KOPT-K1 (cell line): ENCODE data around the gene RGS7.
"Not testable (repeated sequence)": the region's sequence is repeated elsewhere in the genome, so short reads cannot be mapped to it uniquely, and the experiment has no call there.

Source experiments
- H3K27ac ChIP-seq: fragments of 200-600 bp; sonication (generic); 2 replicates; pipeline ENCODE4 v1.5.1; 2016; ENCODE audit warnings: antibody characterized with exemption, mild to moderate bottlenecking, low read depth, low read length; ENCODE audit not compliant: poor library complexity, severe bottlenecking
- H3K36me3 ChIP-seq: fragments of 200-600 bp; sonication (generic); 2 replicates; pipeline ENCODE4 v1.5.1; 2017; ENCODE audit warnings: antibody characterized with exemption, mild to moderate bottlenecking, low read length, moderate library complexity; ENCODE audit not compliant: insufficient read depth
- H3K9me3 ChIP-seq: fragments of 200-600 bp; sonication (generic); 2 replicates; pipeline ENCODE4 v1.5.1; 2017; ENCODE audit warnings: antibody characterized with exemption, low read length, mild to moderate bottlenecking; ENCODE audit not compliant: insufficient read depth, poor library complexity, severe bottlenecking

The RGS7 gene

DNA sequence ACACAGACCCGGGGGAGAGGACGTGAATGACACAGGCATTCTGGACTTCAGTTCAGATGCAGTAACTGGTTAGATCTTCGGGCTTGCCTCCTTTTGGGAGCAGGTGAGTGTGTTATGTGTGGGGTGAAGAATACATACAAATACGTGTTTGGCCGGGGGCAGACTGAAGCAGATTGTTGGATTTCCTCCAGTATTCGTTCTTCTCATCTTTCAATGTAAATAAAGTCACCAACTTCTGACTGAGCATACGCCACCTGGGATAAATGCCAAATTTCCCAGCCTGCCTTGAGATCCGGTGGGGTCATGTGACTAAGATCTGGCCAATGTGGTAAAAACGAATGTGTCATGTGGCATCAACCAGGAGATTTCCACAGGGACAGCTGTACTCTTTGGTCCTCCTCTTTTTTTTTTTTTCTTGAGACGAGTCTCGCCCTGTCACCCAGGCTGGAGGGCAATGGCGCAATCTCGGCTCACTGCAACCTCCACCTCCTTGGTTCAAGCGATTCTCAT is 189.8 kb downstream of the RGS7 start:
- no peaks in the 10 kb centered on the region for H3K9me3 ChIP-seq
- H3K27ac ChIP-seq, result no peak overlapping the region
- H3K36me3 ChIP-seq, result no peaks in the 10 kb centered on the region

DNA sequence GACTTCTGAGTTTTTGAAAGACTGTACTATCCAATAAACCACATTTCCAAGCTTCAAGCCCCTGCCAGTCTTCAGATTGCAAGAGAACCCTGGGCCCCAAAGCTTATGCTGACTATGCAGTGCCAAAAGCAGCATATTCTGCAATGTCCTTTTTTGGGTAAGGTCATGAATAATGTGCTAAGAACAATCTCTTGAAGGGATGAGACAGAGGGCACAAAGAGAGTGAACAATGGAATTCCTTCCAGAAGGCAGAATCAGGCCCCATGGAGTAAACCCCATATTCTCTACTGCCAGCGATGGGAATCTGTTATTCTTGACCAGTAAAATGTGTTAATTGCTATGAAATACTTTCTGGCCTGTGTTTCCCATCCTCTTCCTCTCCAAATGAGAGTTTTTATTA is 190.4 kb downstream of the RGS7 start:
- no peaks in the 10 kb centered on the region for H3K9me3 ChIP-seq
- no peaks in the 10 kb centered on the region for H3K36me3 ChIP-seq

DNA sequence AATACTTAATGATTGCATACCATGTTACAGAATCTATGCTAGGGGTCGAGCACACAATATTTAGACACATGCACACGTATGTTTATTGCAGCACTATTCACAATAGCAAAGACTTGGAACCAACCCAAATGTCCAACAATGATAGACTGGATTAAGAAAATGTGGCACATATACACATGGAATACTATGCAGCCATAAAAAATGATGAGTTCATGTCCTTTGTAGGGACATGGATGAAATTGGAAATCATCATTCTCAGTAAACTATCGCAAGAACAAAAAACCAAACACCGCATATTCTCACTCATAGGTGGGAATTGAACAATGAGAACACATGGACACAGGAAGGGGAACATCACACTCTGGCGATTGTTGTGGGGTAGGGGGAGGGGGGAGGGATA is 191.7 kb downstream of the RGS7 start:
- H3K27ac ChIP-seq, H3K36me3 ChIP-seq, H3K9me3 ChIP-seq: not testable (repeated sequence)

More for the DNA sequence above, 190.4 kb downstream of the RGS7 start:
- no peak overlapping the region for H3K27ac ChIP-seq

DNA sequence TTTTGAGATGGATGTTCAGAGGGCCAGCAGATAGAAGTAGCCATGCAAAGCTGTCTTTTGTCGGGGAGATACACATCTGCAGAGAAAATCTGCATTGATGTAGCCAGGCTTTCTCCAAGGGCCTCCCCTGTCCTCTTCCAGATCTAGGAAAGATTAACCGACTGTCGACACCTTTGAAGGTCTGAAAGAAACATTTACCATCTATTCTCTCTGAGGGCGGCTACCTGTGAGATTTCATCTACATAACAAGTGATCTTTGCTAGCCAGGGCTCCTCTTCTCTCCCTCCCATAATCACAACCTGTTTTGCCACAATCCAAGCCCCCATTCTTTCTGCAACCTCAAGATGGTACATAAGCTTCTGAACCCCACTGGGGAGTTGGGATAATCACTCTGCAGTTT is 193.6 kb downstream of the RGS7 start:
- no peaks in the 10 kb centered on the region for H3K36me3 ChIP-seq
- H3K9me3 ChIP-seq, result no peaks in the 10 kb centered on the region
- H3K27ac ChIP-seq, result no peak overlapping the region

DNA sequence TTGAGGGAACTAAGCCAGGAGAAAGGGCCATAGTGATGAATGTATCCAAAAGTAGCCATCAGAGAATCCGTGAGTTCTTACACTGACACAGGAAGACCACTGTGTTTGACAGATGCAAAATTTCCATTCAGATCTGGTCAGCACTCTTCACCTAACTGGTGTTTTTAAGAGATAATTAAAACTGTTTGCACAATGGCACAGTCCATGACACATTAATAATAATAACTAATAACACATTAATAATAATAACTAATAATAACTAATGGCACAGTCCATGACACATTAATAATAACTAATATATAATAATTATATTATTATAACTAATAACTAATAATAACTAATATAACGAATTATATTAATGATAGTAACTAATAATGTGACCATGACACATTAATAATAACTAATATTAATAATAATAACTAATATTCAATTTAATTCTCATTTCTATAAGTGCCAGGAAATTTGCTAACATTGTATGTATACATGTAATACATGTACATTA is 195.8 kb downstream of the RGS7 start:
- no peaks in the 10 kb centered on the region for H3K9me3 ChIP-seq
- no peak overlapping the region for H3K27ac ChIP-seq
- H3K36me3 ChIP-seq, result no peaks in the 10 kb centered on the region

DNA sequence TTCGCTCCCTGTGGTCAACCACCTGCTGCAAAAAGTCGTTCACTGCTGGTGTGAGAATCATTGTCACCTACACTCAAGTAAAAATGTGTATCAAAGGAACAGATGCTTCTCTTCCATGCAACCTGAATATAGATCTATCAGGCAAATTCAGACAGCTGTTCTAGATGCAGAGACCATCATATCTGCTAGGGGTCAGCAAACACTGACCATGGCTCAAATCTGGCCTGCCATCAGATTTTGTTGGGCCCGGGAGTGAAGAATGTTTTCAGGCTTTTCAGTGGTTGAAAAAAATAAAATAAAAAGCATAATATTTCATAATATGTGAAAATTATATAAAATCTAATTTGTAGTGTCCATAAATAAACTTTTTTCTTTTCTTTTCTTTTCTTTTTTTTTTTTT is 199.6 kb downstream of the RGS7 start:
- Histone ChIP-seq H3K27ac (no peak overlapping the region), H3K9me3 (no peaks in the 10 kb centered on the region), H3K36me3 (no peaks in the 10 kb centered on the region)

DNA sequence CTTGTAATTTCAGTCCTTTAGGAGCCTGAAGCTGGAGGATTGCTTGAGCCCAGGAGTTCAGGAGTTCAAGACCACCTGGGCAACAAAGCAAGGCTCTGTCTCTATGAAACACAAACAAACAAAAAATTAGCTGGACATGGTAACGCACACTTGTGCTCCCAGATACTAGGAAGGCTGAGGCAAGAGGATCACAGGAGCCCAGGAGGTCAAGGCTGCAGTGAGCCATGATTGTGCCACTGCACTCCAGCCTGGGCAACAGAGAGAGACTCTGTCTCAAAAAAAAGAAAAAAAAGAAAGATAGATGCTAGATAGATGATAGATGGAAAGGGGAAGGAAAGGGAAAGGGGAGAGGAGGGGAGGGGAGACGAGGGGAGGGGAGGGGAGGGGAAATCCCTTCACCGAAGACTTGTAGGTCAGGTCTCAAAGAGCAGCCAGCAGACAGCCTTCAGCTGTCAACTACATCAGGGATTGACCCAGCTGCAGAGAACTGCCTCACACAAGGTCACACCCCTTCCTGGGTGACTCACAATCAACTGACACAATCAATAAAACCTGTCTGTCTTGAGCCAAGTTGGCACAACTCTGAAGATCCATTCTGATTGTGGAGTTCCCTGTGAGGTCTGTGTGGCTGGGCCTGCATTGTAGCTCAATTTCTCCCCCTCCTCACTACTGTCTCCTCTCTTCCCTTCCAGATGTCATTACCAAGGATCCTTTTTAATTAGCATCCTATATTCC is 200.6 kb downstream of the RGS7 start:
- H3K27ac ChIP-seq, result no peak overlapping the region
- no peaks in the 10 kb centered on the region for H3K36me3 ChIP-seq

DNA sequence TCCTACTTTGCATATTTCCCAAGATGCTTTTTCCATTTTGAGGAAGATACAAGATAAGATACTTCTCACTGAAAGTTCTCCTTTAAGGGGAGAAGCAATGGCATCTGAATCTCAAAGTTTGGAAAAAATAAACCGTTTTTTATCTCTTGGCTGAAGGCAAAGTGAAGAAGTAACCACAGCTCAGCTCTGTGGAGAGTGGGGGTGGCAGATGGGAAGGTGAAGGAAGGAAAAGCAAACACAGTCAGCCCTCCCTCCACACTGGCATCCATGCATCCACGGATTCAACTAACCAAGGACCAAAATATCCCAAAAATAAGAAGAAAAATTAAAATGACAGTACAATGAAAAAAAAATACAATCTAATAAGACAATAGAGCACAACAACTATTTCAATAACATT is 211.1 kb downstream of the RGS7 start:
- no peaks in the 10 kb centered on the region for H3K9me3 ChIP-seq
- no peaks in the 10 kb centered on the region for H3K36me3 ChIP-seq
- no peak overlapping the region for H3K27ac ChIP-seq

More for the DNA sequence above, 200.6 kb downstream of the RGS7 start:
- no peaks in the 10 kb centered on the region for H3K9me3 ChIP-seq

DNA sequence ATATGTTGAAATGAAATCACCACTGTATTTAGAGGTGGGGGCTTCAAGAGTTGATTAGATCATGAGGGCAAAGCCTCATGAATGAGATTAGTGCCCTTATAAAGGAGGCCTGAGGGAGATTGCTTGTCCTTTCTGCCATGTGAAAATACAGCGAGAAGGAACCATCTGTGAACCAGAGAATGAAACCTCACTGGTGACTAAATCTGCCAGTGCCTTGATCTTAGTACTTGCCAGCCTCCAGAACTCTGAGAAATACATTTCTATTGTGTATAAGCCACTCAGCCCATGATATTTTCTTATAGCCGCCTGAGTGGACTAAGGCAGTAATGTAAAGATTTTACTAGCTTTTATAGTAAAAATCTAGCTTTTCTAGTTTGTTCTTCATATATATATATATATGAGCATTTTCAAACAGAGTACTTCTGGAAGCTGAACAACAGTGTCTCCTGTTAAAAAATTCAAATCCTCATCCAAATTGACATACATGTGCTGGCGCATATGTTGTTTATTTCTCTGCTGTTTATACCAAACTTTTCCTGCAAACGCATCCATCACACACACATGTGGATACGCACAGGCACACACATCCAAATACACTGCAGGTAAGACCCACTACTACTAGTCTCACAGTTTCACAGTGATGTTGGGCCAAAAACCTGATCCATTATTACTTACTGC is 213.1 kb downstream of the RGS7 start:
- Histone ChIP-seq H3K27ac (no peak overlapping the region), H3K36me3 (no peaks in the 10 kb centered on the region), H3K9me3 (no peaks in the 10 kb centered on the region)

DNA sequence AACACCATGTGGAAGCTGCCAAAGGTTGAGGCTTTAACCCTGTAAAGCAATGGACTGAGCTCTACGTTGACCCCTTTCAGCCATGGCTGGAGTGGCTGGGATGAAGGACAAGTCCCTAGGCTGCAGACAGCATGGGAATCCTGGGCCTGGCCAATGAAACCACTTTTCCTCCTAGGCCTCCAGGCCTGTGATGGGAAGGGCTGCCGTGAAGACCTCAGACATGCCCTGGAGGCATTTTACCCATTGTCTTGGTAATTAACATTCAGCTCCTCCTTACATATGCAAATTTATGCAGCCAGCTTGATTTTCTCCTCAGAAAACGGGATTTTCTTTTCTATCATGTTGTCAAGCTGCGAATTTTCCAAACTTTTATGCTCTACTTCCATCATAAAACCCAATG is 214.5 kb downstream of the RGS7 start:
- H3K27ac ChIP-seq, result no peak overlapping the region
- H3K9me3 ChIP-seq, result no peaks in the 10 kb centered on the region
- H3K36me3 ChIP-seq, result no peaks in the 10 kb centered on the region

DNA sequence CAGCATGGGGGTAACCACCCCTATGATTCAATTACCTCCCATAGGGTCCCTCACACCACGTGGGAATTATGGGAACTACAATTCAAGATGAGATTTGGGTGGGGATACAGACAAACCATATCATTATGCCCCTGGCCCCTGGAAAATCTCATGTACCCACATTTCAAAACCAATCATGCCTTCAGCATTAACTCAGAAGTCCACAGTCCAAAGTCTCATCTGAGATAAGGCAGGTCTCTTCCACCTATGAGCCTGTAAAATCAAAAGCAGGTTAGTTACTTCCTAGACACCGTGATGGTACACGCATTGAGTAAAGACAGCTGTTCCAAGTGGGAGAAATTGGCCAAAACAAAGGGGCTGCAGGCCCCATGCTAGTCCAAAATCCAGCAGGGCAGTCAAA is 215.4 kb downstream of the RGS7 start:
- not testable (repeated sequence) for H3K36me3 ChIP-seq, H3K9me3 ChIP-seq, H3K27ac ChIP-seq

DNA sequence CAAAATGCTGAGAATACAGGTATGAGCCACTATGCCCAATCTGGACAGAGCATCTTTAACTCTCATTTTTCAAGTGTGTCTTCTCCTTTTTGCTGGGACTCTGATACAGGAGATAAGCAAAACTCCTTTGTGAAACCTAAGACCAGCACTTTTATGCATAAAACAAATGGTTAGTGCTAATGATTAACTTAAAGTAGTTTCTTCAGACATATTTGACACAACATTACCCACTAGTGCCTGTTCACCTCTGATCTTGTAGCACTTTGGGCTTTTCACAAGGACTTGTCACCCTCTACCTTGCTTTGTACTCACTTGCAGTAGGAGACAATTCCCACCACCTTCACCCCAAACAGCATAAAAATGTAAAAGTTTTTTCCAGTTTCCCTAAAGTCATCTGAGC is 216.3 kb downstream of the RGS7 start:
- Histone ChIP-seq H3K9me3 (no peaks in the 10 kb centered on the region), H3K36me3 (no peaks in the 10 kb centered on the region), H3K27ac (no peak overlapping the region)

DNA sequence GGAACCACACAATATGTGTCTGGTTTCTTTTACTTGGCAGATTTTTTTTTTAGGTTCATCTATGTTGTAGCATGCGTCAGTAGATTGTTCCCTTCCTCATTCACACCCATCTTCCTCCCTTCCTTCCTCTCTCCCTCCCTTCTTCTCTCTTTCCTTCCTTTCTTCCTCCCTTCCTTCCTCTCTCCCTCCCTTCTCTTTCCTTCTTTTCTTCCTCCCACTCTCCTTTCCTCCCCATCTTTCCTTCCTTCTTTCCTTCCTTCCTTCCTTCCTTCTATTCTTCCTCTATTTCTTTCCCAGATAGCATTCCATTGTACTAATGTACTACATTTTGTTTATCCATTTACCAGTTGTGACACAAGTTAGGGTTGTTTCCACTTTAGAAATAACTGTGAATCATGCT is 218.0 kb downstream of the RGS7 start:
- no peaks in the 10 kb centered on the region for H3K9me3 ChIP-seq
- no peak overlapping the region for H3K27ac ChIP-seq
- H3K36me3 ChIP-seq, result no peaks in the 10 kb centered on the region

DNA sequence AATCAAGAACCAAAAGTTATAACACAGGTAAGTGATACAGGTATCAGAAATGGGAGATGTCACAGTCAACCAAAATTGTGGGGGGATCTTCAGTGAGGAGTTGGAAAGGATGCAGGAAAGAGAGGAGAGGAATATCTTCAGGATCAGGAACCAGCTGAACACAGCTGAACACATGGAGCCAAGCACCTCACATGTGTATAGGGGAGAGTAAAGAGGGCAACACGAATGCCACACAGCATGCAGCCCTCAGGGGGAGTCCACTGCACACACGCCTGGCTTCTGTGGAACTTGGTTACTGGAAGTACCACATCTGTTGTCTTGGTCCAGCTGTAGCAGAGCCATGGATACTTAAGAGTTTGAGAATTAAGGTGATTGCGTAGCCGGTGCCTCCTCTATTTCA is 218.8 kb downstream of the RGS7 start:
- H3K27ac ChIP-seq, result no peak overlapping the region
- H3K36me3 ChIP-seq, result no peaks in the 10 kb centered on the region
- H3K9me3 ChIP-seq, result no peaks in the 10 kb centered on the region

DNA sequence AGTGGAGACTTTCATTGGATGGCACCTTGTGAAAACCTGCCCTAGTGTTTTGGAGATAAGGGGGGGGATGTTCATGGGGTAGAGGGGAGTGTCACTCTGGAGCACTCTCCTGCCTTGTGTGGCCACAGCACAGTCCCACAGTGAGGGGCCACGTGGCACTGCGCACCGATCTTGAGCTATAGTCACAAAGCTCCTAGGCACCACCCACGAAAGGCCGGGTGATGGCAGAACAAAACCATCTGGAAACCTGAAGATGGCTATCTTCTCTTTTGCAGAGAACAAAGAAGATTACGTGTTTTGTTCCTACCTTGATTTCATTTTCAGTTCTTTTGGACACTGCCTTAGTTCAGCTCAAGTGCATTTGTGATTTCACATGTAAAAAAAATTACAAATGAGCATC is 220.6 kb downstream of the RGS7 start:
- Histone ChIP-seq H3K27ac (no peak overlapping the region), H3K36me3 (no peaks in the 10 kb centered on the region), H3K9me3 (no peaks in the 10 kb centered on the region)
